ENCODE data around the gene DPP10.
"Not testable (repeated sequence)": the region's sequence is repeated elsewhere in the genome, so short reads cannot be mapped to it uniquely, and the experiment has no call there.

The DPP10 gene

GRCh38 chr2:115034801-115035200 is 592.4 kb downstream of the DPP10 start:
- no peak for DNase-seq

DNA sequence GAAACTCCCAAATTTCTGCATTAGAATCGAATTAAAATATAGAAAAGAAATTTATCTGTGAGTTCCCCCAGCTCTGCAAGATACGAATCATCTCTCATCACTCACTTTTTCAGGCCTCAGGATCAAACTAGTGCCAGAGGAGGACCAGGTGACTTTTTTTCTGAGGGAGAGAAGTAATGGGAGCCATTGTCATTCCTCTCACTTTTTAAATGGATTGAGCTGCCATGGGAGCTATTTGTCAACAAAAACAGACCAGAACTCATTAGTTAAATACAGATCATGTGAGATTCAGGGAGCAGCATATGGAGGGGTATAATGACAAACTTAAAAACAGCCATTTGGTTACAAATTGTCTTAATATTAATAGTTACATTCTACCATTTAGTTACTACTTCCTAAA is 594.4 kb downstream of the DPP10 start:
- no peak for DNase-seq

- no peak for DNase-seq
Measured at GRCh38 chr2:115057473-115057872, 615.0 kb downstream of the DPP10 start.

GRCh38 chr2:115070002-115070401 is 627.6 kb downstream of the DPP10 start:
- DNase-seq, result no peak

DNA sequence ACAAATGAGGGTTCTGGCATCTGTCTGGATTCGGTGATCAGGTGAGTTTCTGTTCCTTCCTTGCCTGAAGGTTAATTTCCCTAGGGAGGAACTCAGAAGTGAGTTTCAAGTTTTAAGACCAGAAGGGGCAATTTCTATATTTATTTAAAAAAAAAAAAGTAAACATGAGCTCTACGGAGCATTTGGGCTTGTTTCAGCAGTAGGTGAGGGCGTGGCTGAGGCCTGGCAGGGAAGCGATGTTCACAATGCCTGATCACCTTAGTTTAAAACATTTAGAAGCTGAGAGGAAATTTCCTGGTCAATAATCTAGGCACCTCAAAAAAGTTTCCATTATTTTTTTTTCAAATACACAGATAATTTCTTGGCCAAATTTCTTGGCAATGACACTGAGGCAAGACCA is 629.1 kb downstream of the DPP10 start:
- no peak for DNase-seq

GRCh38 chr2:115075800-115076199 is 633.4 kb downstream of the DPP10 start:
- no peak for DNase-seq

DNA sequence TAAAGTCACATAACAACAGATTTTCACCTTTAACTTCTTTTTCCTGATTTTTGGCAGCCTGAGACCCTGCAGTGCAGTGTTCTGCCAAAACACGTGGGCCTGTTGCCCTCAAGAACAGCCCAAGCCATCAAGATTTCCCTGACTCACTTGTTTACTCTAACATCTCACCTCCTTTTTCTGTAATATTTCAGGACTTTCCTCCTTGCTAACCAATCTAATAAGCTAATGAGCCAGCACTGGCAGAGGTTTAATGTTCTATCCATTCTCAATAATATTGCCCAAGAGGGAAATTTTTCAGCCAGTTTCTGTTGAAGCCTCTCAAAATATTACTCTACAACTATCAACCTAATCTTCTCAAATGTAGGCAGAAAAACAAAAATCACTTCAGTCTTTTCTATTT is 635.2 kb downstream of the DPP10 start:
- no peak for DNase-seq

DNA sequence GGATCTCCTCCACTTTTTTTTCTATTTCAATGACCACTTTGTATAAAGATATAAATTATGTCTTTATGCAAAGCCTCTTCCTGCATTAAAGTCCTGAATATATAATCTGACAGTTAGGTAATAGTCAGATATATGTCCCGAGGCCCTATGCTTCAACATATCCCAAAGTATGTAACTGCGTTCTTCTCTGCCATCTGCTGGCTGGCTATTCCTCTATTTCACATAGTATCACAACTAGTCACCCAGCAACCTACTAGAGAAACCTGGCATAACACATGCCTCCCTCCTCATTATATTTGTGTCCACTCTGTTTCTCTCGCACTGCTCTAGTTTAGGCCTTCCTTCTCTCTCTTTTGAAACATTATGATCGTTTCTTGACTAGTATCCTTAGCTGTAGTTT is 640.8 kb downstream of the DPP10 start:
- no peak for DNase-seq

GRCh38 chr2:115083711-115084110 is 641.3 kb downstream of the DPP10 start:
- DNase-seq, result no peak

- DNase-seq, result no peak
Measured at GRCh38 chr2:115084446-115084845, 642.0 kb downstream of the DPP10 start.

- DNase-seq, result not testable (repeated sequence)
Measured at GRCh38 chr2:115086051-115086620, 643.7 kb downstream of the DPP10 start.

- DNase-seq, result no peak
Measured at GRCh38 chr2:115094441-115094840, 652.0 kb downstream of the DPP10 start.

GRCh38 chr2:115105966-115106365 is 663.5 kb downstream of the DPP10 start:
- DNase-seq, result no peak

DNA sequence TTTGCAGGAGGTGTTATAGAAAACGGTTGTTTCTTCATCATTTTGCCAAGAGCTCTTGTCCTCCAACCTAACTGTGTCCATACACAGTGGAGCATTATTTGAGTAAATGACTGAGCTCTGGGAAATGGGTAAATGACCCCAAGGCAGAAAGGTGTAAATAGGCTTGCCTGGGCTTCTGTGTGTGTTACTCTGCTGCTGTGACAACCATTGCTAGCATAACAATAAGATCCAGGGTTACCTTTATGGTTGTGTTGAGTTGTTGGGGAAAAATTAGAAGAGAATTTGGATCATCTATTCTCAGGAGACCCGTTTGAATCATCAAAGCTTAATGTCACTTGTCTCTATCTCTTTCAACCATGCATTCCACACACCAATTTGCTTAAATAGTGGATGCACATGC is 672.7 kb downstream of the DPP10 start:
- DNase-seq, result no peak

GRCh38 chr2:115118306-115118705 is 675.9 kb downstream of the DPP10 start:
- no peak for DNase-seq

DNA sequence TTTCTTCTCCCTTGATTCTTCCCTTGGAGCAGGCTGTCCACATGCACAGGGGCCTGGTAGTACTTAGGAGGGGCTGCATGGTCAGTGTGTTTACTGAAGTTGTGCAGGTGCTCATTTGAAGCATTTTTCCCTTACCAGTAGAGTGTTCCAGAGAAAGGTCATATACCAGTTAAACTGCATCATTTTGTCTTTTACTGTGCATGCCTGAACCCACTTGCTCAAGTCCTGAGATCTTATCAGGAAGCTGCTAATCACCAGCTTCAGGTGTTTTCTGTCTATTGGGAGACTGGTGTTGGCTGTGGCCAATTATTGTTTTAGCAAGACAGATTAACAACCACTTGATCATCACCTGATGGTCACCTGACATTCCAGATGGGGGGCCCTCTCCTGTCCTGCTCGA is 676.6 kb downstream of the DPP10 start:
- no peak for DNase-seq

- no peak for DNase-seq
Measured at GRCh38 chr2:115122701-115123100, 680.3 kb downstream of the DPP10 start.

GRCh38 chr2:115124817-115125216 is 682.4 kb downstream of the DPP10 start:
- no peak for DNase-seq

DNA sequence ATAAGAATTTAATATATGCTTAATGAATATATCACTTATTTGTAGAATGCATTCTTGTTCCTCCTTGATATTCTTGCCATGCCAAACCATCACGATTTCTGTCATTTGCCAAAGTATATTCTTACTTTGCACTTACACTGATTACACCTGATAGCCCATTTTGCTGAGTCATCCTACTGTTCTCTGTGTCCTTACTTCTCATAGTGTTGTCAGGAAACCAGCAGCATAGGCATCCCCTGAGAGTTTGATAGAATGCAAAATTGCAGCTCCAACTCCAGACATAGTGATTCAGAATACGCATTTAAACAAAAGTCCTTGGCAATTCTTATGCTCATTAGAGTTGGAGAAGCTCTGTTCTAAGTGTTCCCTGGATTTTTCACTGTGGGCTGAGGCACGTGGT is 687.1 kb downstream of the DPP10 start:
- DNase-seq, result no peak

GRCh38 chr2:115160531-115161080 is 718.2 kb downstream of the DPP10 start:
- no peak for DNase-seq

DNA sequence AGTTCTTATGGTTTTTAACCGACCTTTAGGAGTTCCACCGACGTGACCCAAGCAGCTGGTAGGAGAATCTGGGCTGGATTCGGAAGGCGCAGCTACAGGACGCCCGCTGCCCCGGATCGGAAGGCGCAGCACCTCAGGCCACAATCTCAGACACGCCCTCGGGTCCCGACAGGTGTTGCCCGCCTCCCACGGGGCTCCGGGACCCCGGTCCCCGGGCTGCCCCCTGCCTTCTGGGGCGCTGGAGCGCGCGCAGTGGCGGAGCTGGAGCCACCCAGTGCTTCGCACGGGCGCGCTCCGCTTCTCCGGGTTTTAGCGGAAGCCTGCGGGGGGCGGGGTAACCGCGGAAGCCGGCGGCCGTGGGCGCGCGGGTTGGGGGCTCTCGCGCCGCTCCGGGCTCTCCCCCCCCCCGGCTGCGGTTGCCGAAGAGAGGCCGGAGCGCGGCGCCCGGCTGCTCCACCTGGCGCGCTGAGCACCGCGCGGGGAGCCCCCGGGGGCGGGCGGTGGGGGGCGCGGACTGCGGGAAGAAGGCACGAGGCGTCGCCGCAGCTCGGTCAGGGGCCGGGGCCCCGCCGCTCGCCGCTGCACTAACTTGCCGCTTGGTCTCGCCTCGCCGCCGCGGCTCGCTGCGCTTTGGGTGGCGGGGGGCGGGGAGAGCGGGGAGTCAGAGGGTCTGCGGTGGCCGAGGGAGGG is 718.8 kb downstream of the DPP10 start:
- no peak for DNase-seq

DNA sequence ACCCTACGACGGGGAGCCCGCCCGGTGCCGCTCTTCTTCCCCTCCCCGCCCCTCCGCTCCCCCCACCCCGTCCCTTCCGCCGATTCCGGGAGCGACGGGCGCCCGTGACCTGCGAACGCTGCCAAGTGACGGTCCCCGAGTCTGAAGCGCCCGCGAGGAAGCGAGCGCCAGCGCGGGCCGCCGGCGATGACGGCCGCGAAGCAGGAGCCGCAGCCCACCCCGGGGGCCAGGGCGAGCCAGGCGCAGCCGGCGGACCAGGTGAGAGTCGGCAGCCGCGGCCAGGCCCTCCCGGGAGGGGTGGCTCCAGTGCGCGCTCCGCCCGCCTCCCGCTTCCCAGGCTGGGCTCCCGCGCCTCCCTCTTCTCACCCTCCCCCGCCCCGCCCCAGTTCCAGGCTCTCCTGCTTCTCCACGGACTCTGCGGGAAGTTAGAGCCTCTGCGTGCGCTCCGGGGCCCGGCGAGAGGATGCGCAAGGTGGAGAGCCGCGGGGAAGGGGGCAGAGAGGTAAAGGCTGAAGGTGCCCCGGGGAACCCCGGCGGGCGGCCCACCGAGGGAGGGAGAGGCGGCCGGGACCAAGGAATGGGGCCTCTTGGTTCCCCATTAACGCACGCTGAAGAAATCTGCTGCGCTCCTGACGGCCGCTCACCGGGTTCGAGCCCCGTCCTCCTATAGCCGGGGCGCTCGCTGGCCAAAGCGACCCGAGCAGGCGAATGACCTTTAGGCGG is 719.5 kb downstream of the DPP10 start:
- no peak for DNase-seq

- DNase-seq, result no peak
Measured at GRCh38 chr2:115162494-115163293, 720.3 kb downstream of the DPP10 start.

Data from activated CD8-positive, alpha-beta memory T cell treated with anti-CD3 and anti-CD28 coated beads, Interleukin-2, amount 50 U/mL, for 4 hours (primary cell).